ENCODE measurements around the gene LASP1.
"Not testable (repeated sequence)": the region's sequence is repeated elsewhere in the genome, so short reads cannot be mapped to it uniquely, and the experiment has no call there.

Gene LASP1

DNA sequence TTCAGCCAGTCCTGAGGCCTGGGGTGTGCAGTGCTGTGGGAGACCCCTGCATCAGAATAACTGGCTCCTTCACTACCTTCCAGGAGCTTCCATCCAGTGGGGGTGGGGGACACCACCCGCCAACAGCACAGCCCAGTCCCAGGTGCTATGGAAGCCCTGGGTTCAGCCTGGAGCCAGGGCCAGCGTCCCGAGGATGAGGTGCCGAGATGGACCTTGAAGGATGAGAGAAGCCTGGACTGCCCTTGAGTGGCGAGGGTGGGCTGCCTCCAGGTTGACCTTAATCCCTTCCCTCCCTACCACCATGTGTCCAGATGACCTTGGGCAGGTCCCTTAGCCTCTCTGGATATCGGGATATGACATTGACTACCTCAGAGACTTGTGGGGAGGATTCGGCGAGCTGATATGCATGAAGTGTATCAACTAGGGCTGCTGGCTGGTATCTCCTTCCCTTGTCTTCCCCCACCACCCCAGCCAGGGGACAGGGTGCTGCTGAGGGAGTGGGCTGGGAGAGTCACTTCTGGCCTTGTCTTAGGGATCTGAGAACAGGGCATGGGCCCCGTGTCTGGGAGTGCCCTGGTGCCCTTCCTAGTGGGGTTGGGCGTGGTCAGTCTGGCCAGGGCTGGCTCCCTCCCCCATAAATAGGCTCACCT lies 41.3 kb downstream of the LASP1 start:
- DNase-seq, result no peak

DNA sequence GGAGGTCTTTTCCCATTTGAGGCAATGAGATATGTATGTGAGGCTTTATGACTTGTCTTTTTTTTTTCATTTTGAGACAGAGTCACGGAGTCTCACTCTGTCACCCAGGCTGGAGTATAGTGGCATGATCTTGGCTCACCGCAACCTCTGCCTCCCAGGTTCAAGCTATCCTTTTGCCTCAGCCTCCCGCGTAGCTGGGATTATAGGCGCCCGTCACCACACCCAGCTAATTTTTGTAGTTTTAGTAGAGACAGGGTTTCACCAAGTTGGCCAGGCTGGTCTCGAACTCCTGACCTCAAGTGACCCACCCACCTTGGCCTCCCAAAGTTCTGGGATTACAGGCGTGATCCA lies 41.8 kb downstream of the LASP1 start:
- DNase-seq, result not testable (repeated sequence)

DNA sequence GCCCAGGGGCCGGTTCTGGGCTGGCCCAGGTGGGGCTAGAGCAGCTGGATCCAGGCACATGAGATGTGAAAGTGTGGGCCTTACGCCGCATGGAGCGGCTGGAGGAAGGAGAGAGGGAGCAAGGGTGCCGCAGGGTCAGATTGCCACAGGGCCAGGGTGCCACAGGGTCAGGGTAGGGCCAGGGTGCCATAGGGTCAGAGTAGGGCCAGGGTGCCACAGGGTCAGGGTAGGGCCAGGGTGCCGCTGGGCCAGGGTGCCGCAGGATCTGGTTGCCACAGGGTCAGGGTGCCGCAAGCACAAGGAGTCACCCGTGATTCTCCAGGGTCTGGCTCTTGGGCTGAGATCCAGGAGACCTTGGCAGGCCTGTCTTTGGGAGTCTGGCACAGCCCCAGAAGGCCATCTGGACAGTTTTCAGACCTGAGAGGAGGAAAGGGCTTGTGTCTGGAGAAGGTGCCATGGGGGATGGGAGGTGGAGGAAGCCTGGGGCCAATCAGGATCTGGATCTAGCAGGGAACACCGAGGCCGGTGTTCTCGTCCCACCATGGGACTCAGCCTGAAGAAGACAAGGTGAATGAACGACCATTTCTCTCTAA lies 42.5 kb downstream of the LASP1 start:
- no peak for DNase-seq

DNA sequence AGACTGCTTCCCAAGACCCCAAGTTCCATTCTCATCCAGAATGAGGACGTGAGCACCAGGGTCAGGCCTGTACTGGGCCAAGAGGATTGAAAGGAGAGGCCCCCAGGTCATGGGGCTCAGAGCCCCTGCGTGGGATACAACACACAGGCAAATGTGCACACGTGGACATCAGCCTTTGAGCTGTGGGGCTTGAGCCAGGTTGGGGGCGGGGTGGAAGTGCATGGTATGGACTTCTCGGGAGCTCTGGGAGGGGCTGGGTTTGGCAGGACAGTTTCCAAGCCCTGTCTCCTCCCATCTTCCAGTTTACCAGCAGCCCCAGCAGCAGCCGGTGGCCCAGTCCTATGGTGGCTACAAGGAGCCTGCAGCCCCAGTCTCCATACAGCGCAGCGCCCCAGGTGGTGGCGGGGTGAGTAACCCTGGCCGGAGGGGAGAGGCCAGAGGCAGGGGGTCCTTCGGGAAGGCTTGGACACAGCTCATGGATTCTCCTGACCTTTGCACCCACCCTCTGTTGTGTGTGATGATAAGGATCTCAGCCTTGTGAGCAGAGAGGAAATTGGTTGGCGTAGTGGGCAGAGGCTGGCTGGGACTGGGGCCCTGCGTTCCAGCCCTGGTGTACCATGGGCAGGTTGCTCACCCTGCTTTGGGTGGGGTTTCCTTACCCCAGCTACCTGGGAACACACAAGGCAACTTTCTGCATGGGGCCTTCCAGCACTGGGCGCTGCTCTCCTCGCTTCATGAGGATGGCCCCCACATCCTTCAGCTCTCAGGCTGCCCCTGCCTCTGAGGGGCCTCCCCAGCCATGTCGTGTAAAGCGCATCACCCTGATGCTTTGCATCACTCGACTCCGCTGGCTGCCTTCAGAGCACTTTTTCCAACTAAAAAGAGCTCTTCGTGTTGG lies 45.1 kb downstream of the LASP1 start:
- no peak for DNase-seq

DNA sequence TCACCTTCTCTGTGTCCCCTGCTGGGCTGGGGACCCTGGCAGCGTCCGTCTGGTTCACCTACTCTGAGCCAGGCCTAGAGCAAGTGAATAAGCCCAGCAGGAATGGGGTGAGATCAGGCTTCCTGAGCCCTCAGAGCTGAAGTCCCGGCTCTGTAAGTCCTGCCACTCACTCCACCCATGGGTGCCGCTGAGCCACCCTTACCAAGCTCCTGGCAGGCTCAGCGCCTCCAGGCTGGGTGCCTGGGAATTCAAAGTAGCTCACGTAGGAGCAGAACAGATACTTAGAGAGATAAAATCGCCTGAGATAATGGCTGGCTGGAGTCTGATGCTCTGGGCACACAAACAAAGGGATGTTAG lies 45.8 kb downstream of the LASP1 start:
- DNase-seq, result no peak

DNA sequence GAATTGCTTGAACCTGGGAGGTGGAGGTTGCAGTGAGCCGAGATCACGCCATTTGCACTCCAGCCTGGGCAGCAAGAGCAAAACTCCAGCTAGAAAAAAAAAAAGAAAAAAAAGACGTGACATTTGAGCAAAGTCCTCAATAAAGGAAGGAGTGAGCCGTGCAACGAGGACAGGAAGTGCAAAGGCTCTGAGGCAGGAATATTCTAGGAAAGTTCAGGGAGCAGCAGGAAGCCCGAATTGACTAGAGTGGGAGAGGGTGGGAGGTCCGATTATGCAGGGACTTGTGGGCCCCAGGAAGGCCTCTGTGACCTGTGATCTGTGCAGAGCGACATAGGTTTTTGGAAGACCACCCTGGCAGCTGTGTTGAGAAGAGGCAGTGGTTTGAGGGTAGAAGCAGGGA lies 46.9 kb downstream of the LASP1 start:
- no peak for DNase-seq

DNA sequence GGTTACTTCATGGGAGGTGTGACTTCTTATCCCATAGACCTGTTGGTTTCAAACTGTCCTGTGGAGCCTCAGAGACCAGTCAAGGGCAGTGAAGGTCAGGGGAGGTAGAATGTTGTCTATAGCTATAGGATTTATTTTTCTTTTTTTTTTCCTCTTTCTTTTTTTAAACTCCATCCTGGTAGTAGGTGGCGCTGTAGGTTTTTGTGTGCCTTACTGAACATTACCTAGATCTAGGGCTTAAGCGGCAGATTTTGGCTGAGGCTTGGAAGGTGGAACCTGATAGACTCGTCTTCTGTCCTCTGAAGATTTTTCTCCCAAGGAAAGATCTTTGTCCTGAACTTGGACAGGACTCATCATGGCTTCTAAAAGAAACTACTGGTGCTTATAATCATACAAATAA lies 47.4 kb downstream of the LASP1 start:
- DNase-seq, result no peak

DNA sequence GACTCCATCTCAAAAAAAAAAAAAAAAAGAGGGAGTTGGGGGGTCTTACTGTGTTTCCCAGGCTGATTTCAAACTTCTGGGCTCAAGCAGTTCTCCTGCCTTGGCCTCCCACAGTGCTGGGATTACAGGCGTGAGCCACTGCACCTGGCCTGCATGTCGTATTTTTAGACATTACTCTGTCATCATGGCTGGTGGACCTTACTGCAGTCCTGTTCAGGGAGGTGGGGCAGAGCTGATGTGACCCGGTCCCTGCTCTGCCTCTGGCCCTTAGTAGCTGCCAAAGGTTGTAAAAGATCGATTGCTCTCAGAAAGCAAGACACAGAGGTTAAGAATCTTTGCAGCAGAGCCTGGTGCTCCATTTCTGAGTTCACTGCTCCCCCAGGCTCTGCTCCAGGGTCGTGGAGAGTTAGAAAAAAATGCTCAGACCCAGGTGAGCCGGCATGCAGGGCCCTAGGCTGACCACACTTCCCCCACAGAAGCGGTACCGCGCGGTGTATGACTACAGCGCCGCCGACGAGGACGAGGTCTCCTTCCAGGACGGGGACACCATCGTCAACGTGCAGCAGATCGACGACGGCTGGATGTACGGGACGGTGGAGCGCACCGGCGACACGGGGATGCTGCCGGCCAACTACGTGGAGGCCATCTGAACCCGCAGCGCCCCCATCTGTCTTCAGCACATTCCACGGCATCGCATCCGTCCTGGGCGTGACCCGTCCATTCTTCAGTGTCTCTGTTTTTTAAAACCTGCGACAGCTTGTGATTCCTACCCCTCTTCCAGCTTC lies 48.5 kb downstream of the LASP1 start:
- DNase-seq, result no peak

DNA sequence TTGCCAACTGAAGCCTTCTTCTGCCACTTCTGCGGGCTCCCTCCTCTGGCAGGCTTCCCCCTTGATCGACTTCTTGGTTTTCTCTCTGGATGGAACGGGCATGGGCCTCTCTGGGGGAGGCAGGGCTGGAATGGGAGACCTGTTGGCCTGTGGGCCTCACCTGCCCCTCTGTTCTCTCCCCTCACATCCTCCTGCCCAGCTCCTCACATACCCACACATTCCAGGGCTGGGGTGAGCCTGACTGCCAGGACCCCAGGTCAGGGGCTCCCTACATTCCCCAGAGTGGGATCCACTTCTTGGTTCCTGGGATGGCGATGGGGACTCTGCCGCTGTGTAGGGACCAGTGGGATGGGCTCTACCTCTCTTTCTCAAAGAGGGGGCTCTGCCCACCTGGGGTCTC lies 49.1 kb downstream of the LASP1 start:
- DNase-seq, result no peak

DNA sequence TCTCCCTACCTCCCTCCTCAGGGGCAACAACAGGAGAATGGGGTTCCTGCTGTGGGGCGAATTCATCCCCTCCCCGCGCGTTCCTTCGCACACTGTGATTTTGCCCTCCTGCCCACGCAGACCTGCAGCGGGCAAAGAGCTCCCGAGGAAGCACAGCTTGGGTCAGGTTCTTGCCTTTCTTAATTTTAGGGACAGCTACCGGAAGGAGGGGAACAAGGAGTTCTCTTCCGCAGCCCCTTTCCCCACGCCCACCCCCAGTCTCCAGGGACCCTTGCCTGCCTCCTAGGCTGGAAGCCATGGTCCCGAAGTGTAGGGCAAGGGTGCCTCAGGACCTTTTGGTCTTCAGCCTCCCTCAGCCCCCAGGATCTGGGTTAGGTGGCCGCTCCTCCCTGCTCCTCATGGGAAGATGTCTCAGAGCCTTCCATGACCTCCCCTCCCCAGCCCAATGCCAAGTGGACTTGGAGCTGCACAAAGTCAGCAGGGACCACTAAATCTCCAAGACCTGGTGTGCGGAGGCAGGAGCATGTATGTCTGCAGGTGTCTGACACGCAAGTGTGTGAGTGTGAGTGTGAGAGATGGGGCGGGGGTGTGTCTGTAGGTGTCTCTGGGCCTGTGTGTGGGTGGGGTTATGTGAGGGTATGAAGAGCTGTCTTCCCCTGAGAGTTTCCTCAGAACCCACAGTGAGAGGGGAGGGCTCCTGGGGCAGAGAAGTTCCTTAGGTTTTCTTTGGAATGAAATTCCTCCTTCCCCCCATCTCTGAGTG lies 49.6 kb downstream of the LASP1 start:
- DNase-seq, result no peak

DNA sequence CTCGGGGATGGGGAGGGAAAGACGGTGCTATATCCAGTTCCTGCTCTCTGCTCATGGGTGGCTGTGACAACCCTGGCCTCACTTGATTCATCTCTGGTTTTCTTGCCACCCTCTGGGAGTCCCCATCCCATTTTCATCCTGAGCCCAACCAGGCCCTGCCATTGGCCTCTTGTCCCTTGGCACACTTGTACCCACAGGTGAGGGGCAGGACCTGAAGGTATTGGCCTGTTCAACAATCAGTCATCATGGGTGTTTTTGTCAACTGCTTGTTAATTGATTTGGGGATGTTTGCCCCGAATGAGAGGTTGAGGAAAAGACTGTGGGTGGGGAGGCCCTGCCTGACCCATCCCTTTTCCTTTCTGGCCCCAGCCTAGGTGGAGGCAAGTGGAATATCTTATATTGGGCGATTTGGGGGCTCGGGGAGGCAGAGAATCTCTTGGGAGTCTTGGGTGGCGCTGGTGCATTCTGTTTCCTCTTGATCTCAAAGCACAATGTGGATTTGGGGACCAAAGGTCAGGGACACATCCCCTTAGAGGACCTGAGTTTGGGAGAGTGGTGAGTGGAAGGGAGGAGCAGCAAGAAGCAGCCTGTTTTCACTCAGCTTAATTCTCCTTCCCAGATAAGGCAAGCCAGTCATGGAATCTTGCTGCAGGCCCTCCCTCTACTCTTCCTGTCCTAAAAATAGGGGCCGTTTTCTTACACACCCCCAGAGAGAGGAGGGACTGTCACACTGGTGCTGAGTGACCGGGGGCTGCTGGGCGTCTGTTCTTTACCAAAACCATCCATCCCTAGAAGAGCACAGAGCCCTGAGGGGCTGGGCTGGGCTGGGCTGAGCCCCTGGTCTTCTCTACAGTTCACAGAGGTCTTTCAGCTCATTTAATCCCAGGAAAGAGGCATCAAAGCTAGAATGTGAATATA lies 50.8 kb downstream of the LASP1 start:
- no peak for DNase-seq

DNA sequence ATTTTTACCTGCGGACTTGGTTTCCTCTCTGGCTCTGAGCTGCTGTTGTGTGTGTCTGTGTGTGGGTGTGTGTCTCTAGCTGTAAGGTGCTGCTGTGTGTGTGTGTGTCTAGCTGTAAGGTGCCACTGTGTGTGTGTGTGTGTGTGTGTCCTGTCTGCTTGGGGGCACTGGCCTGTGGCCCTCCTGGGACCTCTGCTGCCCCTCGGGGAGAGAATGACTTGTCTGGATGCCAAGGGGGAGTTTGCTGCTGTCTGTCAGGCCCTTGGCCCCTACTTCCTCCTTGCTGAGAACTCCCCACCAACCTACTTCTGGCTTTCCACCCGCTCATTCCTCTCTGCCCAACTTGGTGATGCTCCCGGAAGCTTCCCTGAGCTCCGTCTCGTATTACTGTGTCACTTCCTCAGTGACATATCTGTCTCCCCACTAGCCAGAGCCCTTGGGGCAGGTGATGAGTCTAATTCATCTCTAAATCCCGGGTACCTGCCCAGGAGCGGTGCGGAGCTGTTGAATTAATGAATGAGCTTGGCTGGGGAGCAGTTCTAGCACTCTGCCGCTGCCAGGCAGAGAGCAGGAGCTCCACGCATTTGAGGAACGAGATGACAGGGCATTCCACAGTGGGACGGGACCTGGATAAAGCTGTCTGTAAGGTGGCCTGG lies 52.0 kb downstream of the LASP1 start:
- DNase-seq, result peak; percentile 48

DNA sequence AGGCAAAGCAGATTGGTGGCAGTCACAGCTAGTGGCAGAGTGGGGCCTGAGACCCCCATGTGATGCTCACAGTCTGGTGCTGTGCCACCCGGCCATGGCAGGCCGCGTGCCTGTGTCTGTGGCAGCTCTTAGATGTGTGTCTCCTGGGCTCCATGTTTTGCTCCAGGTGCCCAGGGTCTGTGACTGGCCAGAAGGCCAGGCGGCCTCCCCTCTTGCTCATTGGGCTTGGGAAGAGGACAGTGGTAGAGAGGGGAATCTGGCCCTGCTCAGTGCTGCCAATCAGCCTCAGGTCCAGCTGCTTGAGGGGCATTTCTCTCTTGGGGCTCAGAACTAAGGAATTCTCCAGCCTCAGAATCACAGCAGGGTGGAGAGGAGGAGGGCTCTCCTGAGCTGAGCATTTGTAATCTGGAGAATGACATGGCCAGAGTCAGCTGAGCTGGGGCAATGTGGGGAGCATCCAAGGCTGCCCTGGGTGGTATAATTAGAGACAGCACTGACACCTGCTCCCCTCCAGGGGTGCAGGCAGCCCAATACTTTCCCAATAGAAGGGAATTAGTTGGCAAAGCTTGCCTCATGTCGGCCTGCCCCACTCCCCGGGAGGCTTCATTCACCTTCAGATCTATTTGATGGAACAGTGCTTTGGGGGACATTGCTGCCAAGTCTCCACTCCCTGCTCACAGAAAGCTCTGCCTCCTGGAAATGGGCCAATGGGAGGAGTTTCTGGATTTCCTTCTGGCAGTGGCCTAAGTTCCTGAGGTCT lies 52.9 kb downstream of the LASP1 start:
- DNase-seq, result peak; percentile 15

DNA sequence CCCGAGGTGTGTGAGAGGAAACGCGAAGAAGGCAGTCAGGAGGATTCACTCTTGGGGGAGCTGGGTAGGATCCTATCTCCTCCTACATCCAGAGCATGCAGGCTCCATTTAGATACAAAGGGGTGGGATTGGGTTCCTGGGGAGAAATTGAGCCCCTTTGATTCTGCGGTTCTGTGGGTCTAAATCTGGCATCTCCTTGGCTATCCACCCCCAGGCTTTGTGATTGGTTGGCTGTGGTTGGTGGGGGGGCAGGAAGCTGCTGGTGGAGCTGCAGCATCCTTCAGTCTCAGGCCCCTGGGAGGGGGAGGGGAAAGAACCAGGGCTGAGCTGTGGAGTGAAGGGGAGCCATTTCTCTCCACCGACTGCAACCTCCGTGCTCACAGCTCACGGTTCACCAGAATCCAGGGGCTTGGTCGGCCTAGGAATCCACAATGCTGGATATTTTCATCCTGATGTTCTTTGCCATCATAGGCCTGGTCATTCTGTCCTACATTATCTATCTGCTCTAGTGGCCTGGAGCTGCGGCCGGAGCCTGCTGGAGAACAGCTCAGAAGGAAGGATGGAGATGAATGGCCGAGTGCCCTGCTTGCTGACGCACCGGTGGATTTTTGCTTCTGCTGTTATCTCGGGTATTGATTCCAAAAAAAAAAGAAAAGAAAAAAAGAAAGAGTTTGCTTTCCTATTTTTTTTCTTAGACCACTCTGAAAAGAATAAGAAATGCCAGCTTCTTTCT lies 55.6 kb downstream of the LASP1 start, which contains the start of gene LASP1NB:
TSS of gene LASP1NB (plus strand) at position 352 of the 733 bp plus-strand sequence.
- no peak for DNase-seq

DNA sequence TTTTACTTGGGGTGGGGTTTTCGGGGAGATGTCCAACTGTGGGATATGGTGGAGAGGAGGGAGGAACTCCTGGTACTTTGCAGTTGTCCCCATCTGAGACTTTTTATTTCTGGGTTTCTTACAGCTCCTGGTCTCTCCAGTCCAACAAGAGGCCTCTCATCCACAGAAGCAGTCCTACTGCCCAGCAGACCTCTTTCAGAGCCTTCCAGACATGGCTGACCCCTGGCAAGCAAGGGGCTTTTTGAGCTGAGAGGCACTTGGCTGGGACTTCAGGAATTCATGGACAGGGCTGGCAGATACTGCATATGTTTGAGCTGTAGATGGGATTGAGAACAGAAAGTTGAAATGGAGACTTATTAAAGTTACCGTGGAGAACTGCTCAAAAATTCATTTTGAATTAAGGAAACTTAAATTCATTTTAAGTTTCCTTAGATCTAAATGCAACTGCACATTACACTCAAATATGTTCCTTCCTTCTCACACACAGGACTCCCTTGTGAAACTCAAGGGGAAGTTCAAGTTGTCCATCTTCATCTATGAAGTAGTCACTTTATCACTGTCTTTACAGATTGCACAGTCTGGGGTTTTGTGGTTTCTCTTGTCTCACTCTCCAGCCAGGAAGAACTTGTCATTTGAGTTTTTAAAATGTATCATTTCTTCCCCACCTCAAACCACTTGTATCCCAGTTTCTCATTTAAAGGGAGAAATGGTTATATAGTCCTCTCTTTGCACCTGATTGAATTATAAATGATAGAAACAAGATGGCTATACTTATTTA lies 56.6 kb downstream of the LASP1 start:
- DNase-seq, result peak; percentile 93

DNA sequence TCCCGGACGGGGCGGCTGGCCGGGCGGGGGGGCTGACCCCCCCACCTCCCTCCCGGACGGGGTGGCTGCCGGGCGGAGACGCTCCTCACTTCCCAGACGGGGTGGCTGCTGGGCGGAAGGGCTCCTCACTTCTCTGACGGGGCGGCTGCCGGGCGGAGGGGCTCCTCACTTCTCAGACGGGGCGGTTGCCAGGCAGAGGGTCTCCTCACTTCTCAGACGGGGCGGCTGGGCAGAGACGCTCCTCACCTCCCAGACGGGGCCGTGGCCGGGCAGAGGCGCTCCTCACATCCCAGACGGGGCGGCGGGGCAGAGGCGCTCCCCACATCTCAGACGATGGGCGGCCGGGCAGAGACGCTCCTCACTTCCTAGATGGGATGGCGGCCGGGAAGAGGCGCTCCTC lies 60.9 kb downstream of the LASP1 start:
- not testable (repeated sequence) for DNase-seq

DNA sequence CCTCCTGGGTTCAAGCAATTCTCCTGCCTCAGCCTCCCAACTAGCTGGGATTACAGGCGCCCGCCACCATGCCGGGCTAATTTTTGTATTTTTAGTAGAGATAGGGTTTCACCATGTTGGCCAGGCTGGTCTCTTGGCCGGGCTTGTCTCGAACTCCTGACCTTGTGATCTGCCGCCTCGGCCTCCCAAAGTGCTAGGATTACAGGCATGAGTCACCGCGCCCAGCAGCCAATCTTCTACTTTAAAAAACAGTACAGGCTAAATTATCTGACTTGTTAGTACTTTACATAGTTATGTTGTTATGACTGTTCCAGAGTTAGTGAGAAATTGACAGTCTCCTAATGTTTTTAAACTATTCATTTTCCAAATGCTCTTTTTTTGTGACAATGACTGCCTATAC lies 64.1 kb downstream of the LASP1 start:
- DNase-seq, result not testable (repeated sequence)

DNA sequence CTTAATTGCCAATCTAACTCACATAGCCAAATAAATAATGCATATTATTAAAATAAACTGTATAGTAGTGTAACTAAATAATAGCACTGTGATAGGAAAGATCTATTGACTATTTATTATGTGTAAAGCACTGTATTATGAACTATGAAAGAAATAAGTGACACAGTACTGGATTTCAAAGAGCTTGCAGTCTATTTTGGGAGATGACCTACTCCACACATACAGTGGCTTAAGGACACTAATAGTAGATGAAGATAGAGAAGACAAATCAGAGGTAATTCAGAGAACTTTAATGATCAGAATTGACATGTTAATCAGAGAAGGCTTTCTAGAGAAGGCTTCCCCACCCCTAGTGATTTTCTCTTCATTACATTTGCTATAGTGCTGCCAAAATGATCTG lies 70.1 kb downstream of the LASP1 start:
- DNase-seq, result no peak

DNA sequence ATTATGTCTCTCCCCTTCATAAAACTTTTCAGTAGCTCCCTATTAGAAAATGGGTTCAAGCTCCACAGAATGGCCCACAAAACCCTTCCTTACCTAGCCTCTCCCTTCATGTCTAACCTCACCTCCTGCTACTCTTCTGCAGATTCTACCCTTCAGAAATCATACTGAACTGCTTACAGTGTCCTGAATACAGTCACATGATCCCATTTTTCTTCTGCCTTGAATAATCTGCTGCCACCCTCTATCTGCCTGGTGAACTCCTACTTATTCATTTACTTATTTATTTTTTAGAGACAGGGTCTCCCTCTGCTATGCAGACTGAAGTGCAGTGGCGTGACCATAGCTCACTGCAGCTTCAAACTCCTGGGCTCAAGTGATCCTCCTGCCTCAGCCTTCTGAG lies 70.5 kb downstream of the LASP1 start:
- DNase-seq, result no peak

Data from inflammatory macrophage treated with lipopolysaccharide for 4 hours (primary cell).